HEK293 (cell line): ENCODE results near the gene PAQR8.

Experiments used
- CTCF ChIA-PET: fragments of 350-600 bp; formaldehyde crosslinking; extraction: SDS; loops from one replicate; lab custom pipeline; 2021; ENCODE audit warnings: antibody characterized with exemption; lab: Yijun Ruan, JAX
- POLR2A ChIA-PET: fragments of 300-600 bp; formaldehyde crosslinking; extraction: SDS; loops from one replicate; lab custom pipeline; 2020; ENCODE audit warnings: antibody characterized with exemption, inconsistent platforms; lab: Yijun Ruan, JAX
- H3K27ac ChIP-seq: fragments of 200-500 bp; sonication (Bioruptor generic); 2 replicates; pipeline ENCODE4 v1.5.1; 2014; ENCODE audit warnings: low read depth, low read length, control low read depth, inconsistent platforms; ENCODE audit errors: extremely low read depth
- H3K36me3 ChIP-seq, 2 experiments: fragments of 200-500 bp in 1 of 2; sonication (Bioruptor generic) in 1 of 2; 1 replicate in 1 of 2; 2 replicates in 1 of 2; pipeline ENCODE4 v1.5.1; 2014 to 2017; ENCODE audit warnings: inconsistent platforms in 2 of 2, low read length in 2 of 2; ENCODE audit not compliant: control insufficient read depth in 2 of 2, insufficient read depth in 1 of 2
- H3K4me1 ChIP-seq: fragments of 200-500 bp; sonication (Bioruptor generic); 2 replicates; pipeline ENCODE4 v1.5.1; 2014; ENCODE audit warnings: mild to moderate bottlenecking, low read length, inconsistent platforms; ENCODE audit not compliant: control insufficient read depth, insufficient read depth
- H3K4me3 ChIP-seq: 2 replicates; pipeline ENCODE4 v1.5.1; 2011; ENCODE audit warnings: low read depth, mild to moderate bottlenecking, control low read depth, low read length, moderate library complexity
- H3K9me3 ChIP-seq: fragments of 200-500 bp; sonication (Bioruptor generic); 2 replicates; pipeline ENCODE4 v1.5.1; 2014; ENCODE audit warnings: low read depth, low read length, inconsistent platforms; ENCODE audit not compliant: control insufficient read depth, insufficient read depth
- FEZF1 ChIP-seq: fragments of 450-650 bp; formaldehyde crosslinking; IDR thresholded peaks from 2 replicates; pipeline ENCODE4 v1.5.1; 2016; ENCODE audit warnings: missing biosample characterization, missing genetic modification characterization
- GLI2 ChIP-seq: fragments of 450-650 bp; formaldehyde crosslinking; IDR thresholded peaks from 2 replicates; pipeline ENCODE4; 2017; ENCODE audit warnings: missing biosample characterization, missing genetic modification characterization, low read depth, borderline replicate concordance
- GLIS2 ChIP-seq: fragments of 450-650 bp; formaldehyde crosslinking; IDR thresholded peaks from 2 replicates; pipeline ENCODE4 v1.5.1; 2016; ENCODE audit warnings: missing biosample characterization, missing genetic modification characterization
- HOXD13 ChIP-seq: sonication (generic); formaldehyde crosslinking; IDR thresholded peaks from 2 replicates; pipeline ENCODE4 v1.8.0; 2022; ENCODE audit warnings: missing genetic modification reagents, borderline replicate concordance
- SCRT2 ChIP-seq: fragments of 450-650 bp; formaldehyde crosslinking; IDR thresholded peaks from 2 replicates; pipeline ENCODE4 v1.5.1; 2016; ENCODE audit warnings: missing biosample characterization, missing genetic modification characterization
- ZBTB17 ChIP-seq: fragments of 450-650 bp; formaldehyde crosslinking; IDR thresholded peaks from 2 replicates; pipeline ENCODE4 v1.5.1; 2016; ENCODE audit warnings: missing biosample characterization, missing genetic modification characterization
- ZBTB20 ChIP-seq: fragments of 450-650 bp; formaldehyde crosslinking; IDR thresholded peaks from 2 replicates; pipeline ENCODE4 v1.5.1; 2016; ENCODE audit warnings: missing biosample characterization, missing genetic modification characterization
- ZBTB48 ChIP-seq: fragments of 450-650 bp; formaldehyde crosslinking; IDR thresholded peaks from 2 replicates; pipeline ENCODE4 v1.5.1; 2016; ENCODE audit warnings: missing biosample characterization, missing genetic modification characterization
- ZEB2 ChIP-seq: fragments of 450-650 bp; formaldehyde crosslinking; IDR thresholded peaks from 2 replicates; pipeline ENCODE4 v1.5.1; 2016; ENCODE audit warnings: missing biosample characterization, missing genetic modification characterization
- ZNF174 ChIP-seq: fragments of 450-650 bp; formaldehyde crosslinking; IDR thresholded peaks from 2 replicates; pipeline ENCODE4 v1.5.0; 2017; ENCODE audit warnings: missing biosample characterization, mild to moderate bottlenecking, missing genetic modification characterization
- ZNF202 ChIP-seq: fragments of 450-650 bp; formaldehyde crosslinking; IDR thresholded peaks from 2 replicates; pipeline ENCODE4 v1.5.1; 2016; ENCODE audit warnings: missing biosample characterization, missing genetic modification characterization, borderline replicate concordance
- ZNF23 ChIP-seq: fragments of 450-650 bp; formaldehyde crosslinking; IDR thresholded peaks from 2 replicates; pipeline ENCODE4 v1.5.1; 2016; ENCODE audit warnings: missing biosample characterization, missing genetic modification characterization, borderline replicate concordance
- ZNF324 ChIP-seq: fragments of 450-650 bp; formaldehyde crosslinking; IDR thresholded peaks from 2 replicates; pipeline ENCODE4 v1.5.1; 2016; ENCODE audit warnings: missing biosample characterization, missing genetic modification characterization
- ZNF335 ChIP-seq: fragments of 450-650 bp; formaldehyde crosslinking; conservative IDR thresholded peaks from 2 replicates; pipeline ENCODE4 v1.5.1; 2016; ENCODE audit warnings: missing biosample characterization, missing genetic modification characterization
- ZNF600 ChIP-seq: fragments of 450-650 bp; formaldehyde crosslinking; IDR thresholded peaks from 2 replicates; pipeline ENCODE4 v1.5.1; 2016; ENCODE audit warnings: missing biosample characterization, missing genetic modification characterization
- ZNF654 ChIP-seq: fragments of 450-650 bp; formaldehyde crosslinking; IDR thresholded peaks from 2 replicates; pipeline ENCODE4 v1.5.1; 2016; ENCODE audit warnings: low read depth, missing biosample characterization, missing genetic modification characterization
- TF ChIP-seq, protein P1 (sequence below): fragments of 450-650 bp; formaldehyde crosslinking; IDR thresholded peaks from 2 replicates; pipeline ENCODE4 v1.5.1; 2016; ENCODE audit warnings: missing biosample characterization, missing genetic modification characterization
- TF ChIP-seq, protein P2 (sequence below): fragments of 450-650 bp; formaldehyde crosslinking; IDR thresholded peaks from 2 replicates; pipeline ENCODE4 v1.5.1; 2016; ENCODE audit warnings: missing biosample characterization, missing genetic modification characterization, borderline replicate concordance

PAQR8 gene

DNA sequence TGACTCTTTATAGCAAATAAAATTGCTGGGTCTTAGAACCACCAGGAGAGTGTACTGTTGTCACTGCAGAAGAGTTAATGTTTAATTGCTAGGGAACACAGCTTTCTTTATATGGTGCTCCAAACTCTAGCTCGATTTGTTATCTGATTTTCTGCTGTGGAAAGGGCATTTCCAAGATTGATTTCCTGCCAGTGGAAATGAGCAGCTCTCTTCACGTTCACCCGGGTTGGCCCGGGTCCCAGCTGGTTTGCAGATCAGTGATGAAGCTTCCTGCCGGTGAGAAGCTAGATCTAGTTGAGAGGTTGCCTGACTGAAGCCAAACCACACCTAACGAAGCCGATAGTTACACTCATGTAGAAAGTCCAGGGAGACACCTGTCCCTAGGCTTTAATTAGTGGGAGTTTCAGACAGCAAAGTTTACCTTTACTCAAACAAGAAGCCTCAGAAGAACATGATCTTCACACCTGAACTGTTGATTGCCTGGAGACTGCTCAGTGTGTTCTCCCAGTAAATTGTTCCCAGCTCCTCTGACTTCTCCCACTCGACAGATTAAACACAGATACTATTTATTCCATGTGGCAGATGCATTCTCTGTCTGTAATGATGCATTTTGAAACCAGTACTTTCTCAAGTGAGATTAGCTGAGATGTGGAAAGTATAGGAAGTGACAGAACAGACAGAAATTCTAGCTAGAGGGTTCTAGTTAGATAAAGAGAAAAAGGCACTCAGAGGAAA is 27.8 kb downstream of the PAQR8 start:
- Histone ChIP-seq H3K4me3 (no peak overlapping the region), H3K27ac (no peak overlapping the region), H3K9me3 (no peaks in the 10 kb centered on the region), H3K4me1 (peaks cover 5% of the 10 kb centered on the region), H3K36me3 (no peaks in the 10 kb centered on the region)
- POLR2A ChIA-PET: interaction anchor here (0.6 to 2.2 kb wide), 5 partner anchors 10 to 216 kb away, joined by 3 to 11 read pairs (median 4); partner anchors contain the start of genes EFHC1, MCM3 and PAQR8
- CTCF ChIA-PET: interaction anchor here (0.6 to 3.3 kb wide), 18 partner anchors 8 to 1433 kb away, joined by 3 to 32 read pairs (median 4); partner anchors contain the start of genes MCM3 and PAQR8
- no peak for TF ChIP-seq ZEB2 (tag by site-specific recombination)
- peak; percentile 83 for TF ChIP-seq FEZF1 (tag by site-specific recombination)
- TF ChIP-seq ZNF324: no peak
- TF ChIP-seq ZBTB20: peak; percentile 55; the same call in 1 of the 2 replicates
- TF ChIP-seq ZNF600 (tag by site-specific recombination): peak; percentile 46
- peak; percentile 32; the same call in 1 of the 2 replicates for TF ChIP-seq SCRT2
- no peak for TF ChIP-seq ZNF174 (tag by site-specific recombination)
- TF ChIP-seq ZBTB17 (tag by site-specific recombination): peak; percentile 51
- TF ChIP-seq ZNF23 (tag by site-specific recombination): no peak
- TF ChIP-seq, protein P1, sequence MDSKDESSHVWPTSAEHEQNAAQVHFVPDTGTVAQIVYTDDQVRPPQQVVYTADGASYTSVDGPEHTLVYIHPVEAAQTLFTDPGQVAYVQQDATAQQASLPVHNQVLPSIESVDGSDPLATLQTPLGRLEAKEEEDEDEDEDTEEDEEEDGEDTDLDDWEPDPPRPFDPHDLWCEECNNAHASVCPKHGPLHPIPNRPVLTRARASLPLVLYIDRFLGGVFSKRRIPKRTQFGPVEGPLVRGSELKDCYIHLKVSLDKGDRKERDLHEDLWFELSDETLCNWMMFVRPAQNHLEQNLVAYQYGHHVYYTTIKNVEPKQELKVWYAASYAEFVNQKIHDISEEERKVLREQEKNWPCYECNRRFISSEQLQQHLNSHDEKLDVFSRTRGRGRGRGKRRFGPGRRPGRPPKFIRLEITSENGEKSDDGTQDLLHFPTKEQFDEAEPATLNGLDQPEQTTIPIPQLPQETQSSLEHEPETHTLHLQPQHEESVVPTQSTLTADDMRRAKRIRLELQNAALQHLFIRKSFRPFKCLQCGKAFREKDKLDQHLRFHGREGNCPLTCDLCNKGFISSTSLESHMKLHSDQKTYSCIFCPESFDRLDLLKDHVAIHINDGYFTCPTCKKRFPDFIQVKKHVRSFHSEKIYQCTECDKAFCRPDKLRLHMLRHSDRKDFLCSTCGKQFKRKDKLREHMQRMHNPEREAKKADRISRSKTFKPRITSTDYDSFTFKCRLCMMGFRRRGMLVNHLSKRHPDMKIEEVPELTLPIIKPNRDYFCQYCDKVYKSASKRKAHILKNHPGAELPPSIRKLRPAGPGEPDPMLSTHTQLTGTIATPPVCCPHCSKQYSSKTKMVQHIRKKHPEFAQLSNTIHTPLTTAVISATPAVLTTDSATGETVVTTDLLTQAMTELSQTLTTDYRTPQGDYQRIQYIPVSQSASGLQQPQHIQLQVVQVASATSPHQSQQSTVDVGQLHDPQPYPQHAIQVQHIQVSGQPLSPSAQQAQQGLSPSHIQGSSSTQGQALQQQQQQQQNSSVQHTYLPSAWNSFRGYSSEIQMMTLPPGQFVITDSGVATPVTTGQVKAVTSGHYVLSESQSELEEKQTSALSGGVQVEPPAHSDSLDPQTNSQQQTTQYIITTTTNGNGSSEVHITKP: no peak
- TF ChIP-seq GLIS2 (tag by site-specific recombination): no peak
- peak; percentile 23; the same call in 1 of the 2 replicates for TF ChIP-seq ZNF654 (tag by site-specific recombination)
- no peak for TF ChIP-seq ZNF202 (tag by site-specific recombination)
- TF ChIP-seq GLI2 (tag by site-specific recombination): no peak

DNA sequence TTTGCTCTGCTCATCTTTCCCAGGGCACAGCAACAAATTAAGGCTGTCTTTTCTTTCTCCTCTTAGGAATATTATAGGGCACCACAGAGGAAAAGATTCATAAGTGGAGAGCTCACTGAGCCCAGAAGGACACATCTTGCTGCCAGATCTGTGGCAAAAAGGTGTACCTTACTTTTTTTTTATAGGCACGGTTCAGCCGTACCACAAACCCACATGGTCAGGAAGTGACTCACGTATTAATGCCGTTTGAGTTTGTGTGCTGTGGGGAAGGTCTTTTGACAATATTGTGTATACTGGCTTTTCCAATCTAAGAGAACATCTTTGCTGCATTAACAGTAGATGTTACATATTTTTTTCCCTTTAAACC is 28.4 kb downstream of the PAQR8 start:
- TF ChIP-seq, protein P2, sequence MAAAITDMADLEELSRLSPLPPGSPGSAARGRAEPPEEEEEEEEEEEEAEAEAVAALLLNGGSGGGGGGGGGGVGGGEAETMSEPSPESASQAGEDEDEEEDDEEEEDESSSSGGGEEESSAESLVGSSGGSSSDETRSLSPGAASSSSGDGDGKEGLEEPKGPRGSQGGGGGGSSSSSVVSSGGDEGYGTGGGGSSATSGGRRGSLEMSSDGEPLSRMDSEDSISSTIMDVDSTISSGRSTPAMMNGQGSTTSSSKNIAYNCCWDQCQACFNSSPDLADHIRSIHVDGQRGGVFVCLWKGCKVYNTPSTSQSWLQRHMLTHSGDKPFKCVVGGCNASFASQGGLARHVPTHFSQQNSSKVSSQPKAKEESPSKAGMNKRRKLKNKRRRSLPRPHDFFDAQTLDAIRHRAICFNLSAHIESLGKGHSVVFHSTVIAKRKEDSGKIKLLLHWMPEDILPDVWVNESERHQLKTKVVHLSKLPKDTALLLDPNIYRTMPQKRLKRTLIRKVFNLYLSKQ (tag by site-specific recombination): no peak
- TF ChIP-seq, protein P1: 0 out of 2 replicates have a peak, but pooled peaks have one; percentile 10
- no peak for TF ChIP-seq HOXD13 (CRISPR knock-in tag)
- TF ChIP-seq ZNF335 (tag by site-specific recombination): peak; percentile 51; the same call in 1 of the 2 replicates
- TF ChIP-seq ZBTB48 (tag by site-specific recombination): no peak
- no peak overlapping the region for H3K4me3 ChIP-seq
- no peak overlapping the region for H3K27ac ChIP-seq
- CTCF ChIA-PET: interaction anchor here (0.6 to 3.3 kb wide), 18 partner anchors 8 to 1433 kb away, joined by 3 to 32 read pairs (median 4); partner anchors contain the start of genes MCM3 and PAQR8
- H3K36me3 ChIP-seq: no peaks in the 10 kb centered on the region
- H3K4me1 ChIP-seq: peaks cover 5% of the 10 kb centered on the region
- no peaks in the 10 kb centered on the region for H3K9me3 ChIP-seq
- POLR2A ChIA-PET: interaction anchor here (0.9 to 2.2 kb wide), 4 partner anchors 9 to 106 kb away, joined by 3 to 11 read pairs (median 4); partner anchors contain the start of genes EFHC1, MCM3 and PAQR8
